Gastrocnemius medialis (tissue), 4 donors: ENCODE results near the gene TMEM222.
"Not testable (repeated sequence)": the region's sequence is repeated elsewhere in the genome, so short reads cannot be mapped to it uniquely, and the experiment has no call there.

Source experiments
- POLR2A ChIP-seq, 2 donors: fragments of 450-650 bp; IDR thresholded peaks; one replicate each; pipeline ENCODE4 v1.6.1; 2017; ENCODE audit warnings: antibody characterized with exemption in 2 of 2, mild to moderate bottlenecking in 2 of 2, moderate library complexity in 2 of 2
- TF ChIP-seq, protein P1 (sequence below), 5 experiments: fragments of 450-650 bp in 3 of 5; fragments of 200-600 bp in 2 of 5; sonication (generic) in 2 of 5; IDR thresholded peaks in 4 of 5; conservative IDR thresholded peaks in 1 of 5; 1 replicate in 4 of 5; 2 replicates in 1 of 5; pipeline ENCODE4 v1.5.1; 2016 to 2019; ENCODE audit warnings: antibody characterized with exemption in 5 of 5, mild to moderate bottlenecking in 3 of 5, moderate library complexity in 3 of 5

DNA sequence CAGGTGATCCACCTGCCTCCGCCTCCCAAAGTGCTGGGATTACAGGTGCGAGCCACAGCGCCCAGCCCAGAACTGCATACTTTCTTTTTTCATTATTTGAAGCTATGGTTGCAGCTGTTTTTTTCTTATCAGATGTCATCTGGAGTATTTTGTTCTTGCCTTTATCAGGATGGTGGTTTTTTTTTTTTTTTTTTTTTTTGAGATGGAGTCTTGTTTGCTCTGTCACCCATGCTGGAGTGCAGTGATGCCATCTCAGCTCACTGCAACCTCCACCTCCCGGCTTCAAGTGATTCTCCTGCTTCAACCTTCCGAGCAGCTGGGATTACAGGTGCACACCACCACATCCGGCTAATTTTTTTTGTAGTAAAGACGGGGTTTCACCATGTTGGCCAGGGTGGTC is 36.1 kb upstream of the TMEM222 start:
- TF ChIP-seq POLR2A (IDR thresholded peaks at IDR 0.05): not testable (repeated sequence)
- TF ChIP-seq, protein P1, sequence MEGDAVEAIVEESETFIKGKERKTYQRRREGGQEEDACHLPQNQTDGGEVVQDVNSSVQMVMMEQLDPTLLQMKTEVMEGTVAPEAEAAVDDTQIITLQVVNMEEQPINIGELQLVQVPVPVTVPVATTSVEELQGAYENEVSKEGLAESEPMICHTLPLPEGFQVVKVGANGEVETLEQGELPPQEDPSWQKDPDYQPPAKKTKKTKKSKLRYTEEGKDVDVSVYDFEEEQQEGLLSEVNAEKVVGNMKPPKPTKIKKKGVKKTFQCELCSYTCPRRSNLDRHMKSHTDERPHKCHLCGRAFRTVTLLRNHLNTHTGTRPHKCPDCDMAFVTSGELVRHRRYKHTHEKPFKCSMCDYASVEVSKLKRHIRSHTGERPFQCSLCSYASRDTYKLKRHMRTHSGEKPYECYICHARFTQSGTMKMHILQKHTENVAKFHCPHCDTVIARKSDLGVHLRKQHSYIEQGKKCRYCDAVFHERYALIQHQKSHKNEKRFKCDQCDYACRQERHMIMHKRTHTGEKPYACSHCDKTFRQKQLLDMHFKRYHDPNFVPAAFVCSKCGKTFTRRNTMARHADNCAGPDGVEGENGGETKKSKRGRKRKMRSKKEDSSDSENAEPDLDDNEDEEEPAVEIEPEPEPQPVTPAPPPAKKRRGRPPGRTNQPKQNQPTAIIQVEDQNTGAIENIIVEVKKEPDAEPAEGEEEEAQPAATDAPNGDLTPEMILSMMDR (IDR thresholded peaks at IDR 0.05 in 4 of 5, conservative IDR thresholded peaks at IDR 0.05 in 1 of 5): not testable (repeated sequence)
